HCT116 (cell line): ENCODE results near the gene PTGR2. TPM values are rescaled to one million over a fixed set of nuclear protein-coding genes. Genes with fewer than 3 reads are reported as not detected.

Source experiments
- ATAC-seq: fragments of 200-7000 bp; cut with Tn5 transposase; 2 replicates; pipeline ENCODE4 v1.9.1; 2020; ENCODE audit warnings: mild to moderate bottlenecking, moderate library complexity
- BruUV-seq: library from RNA; stranded (reverse); fragments of 400-500 nt; replicated peaks from 2 replicates; lab custom pipeline; 2021; lab: Mats Ljungman, UMichigan
- CTCF ChIA-PET: fragments of 300-600 bp; sonication (Branson Sonifier 250); formaldehyde crosslinking; loops from one replicate; lab custom pipeline; 2021; ENCODE audit warnings: antibody characterized with exemption; lab: Charles Lee
- POLR2A ChIA-PET: fragments of 300-600, 350-600 bp; sonication (Branson Sonifier 250); formaldehyde crosslinking; loops from one replicate; lab custom pipeline; 2021; ENCODE audit warnings: antibody characterized with exemption; lab: Charles Lee
- RAD21 ChIA-PET, 2 experiments: fragments of 300-600 bp; sonication (Branson Sonifier 250); formaldehyde crosslinking; loops; one replicate each; lab custom pipeline; 2023; ENCODE audit warnings: low total read pairs in 2 of 2; ENCODE audit not compliant: uncharacterized antibody in 2 of 2, unreplicated experiment in 2 of 2, low non-redundant PET in 1 of 2; lab: Charles Lee
- DNase-seq: peaks from one replicate; pipeline ENCODE4 v3.0.0-alpha.2; 2010; ENCODE audit warnings: low read depth, low spot score
- H2AFZ ChIP-seq: fragments of 200-600 bp; shearing (Covaris generic), sonication (generic); 2 replicates; pipeline ENCODE4 v1.6.1; 2017; ENCODE audit warnings: low read depth, mixed run types, mixed read lengths, antibody characterized with exemption, low read length; ENCODE audit not compliant: poor library complexity, severe bottlenecking
- H3K27ac ChIP-seq: 2 replicates; pipeline ENCODE4 v1.5.1; 2012; ENCODE audit warnings: low read depth, low read length
- H3K27me3 ChIP-seq: fragments of 200-600 bp; sonication (generic); 2 replicates; pipeline ENCODE4 v1.6.1; 2016; ENCODE audit warnings: mixed run types, low read length, mixed read lengths; ENCODE audit not compliant: insufficient read depth
- H3K36me3 ChIP-seq, 2 experiments: fragments of 200-500 bp in 1 of 2; fragments of 200-600 bp in 1 of 2; sonication (Bioruptor generic) in 1 of 2; sonication (generic) in 1 of 2; 2 replicates each; pipeline versions ENCODE4 v1.5.1 to v1.6.1; 2014 to 2016; ENCODE audit warnings: low read length in 2 of 2, inconsistent platforms in 1 of 2, mixed read lengths in 1 of 2, mixed run types in 1 of 2; ENCODE audit not compliant: insufficient read depth in 2 of 2, control insufficient read depth in 1 of 2
- H3K4me1 ChIP-seq, 2 experiments: fragments of 200-600 bp in 1 of 2; sonication (generic) in 1 of 2; 2 replicates each; pipeline versions ENCODE4 v1.5.1 to v1.6.1; 2012 to 2017; ENCODE audit warnings: low read length in 2 of 2, inconsistent platforms in 1 of 2, mild to moderate bottlenecking in 1 of 2, mixed read lengths in 1 of 2, mixed run types in 1 of 2, moderate library complexity in 1 of 2; ENCODE audit not compliant: insufficient read depth in 2 of 2, control insufficient read depth in 1 of 2
- H3K4me2 ChIP-seq: fragments of 200-600 bp; sonication (generic); 2 replicates; pipeline ENCODE4 v1.6.1; 2017; ENCODE audit warnings: mixed run types, low read length, mixed read lengths
- H3K4me3 ChIP-seq, 2 experiments: fragments of 200-600 bp in 1 of 2; sonication (generic) in 1 of 2; replicated peaks in 1 of 2; 2 replicates each; pipeline ENCODE4 v1.5.1; 2011 to 2016; ENCODE audit warnings: low read length in 2 of 2, control low read depth in 1 of 2, low read depth in 1 of 2, mild to moderate bottlenecking in 1 of 2, mixed read lengths in 1 of 2, mixed run types in 1 of 2
- H3K79me2 ChIP-seq: fragments of 200-600 bp; sonication (generic); 2 replicates; pipeline ENCODE4 v1.6.1; 2017; ENCODE audit warnings: mild to moderate bottlenecking, mixed run types, low read length, moderate library complexity, mixed read lengths; ENCODE audit not compliant: insufficient read depth
- H3K9ac ChIP-seq: fragments of 200-600 bp; sonication (generic); 2 replicates; pipeline ENCODE4 v1.6.1; 2016; ENCODE audit warnings: low read length, mixed read lengths
- H3K9me2 ChIP-seq: fragments of 200-600 bp; sonication (generic), shearing (Covaris generic); 2 replicates; pipeline ENCODE4 v1.6.1; 2017; ENCODE audit warnings: mixed run types, mild to moderate bottlenecking, moderate library complexity; ENCODE audit not compliant: insufficient read depth
- H3K9me3 ChIP-seq, 2 experiments: fragments of 200-500 bp in 1 of 2; fragments of 200-600 bp in 1 of 2; sonication (Bioruptor generic) in 1 of 2; sonication (generic) in 1 of 2; 2 replicates each; pipeline ENCODE4 v1.6.1; 2014 to 2017; ENCODE audit warnings: low read length in 2 of 2, mixed read lengths in 2 of 2, inconsistent platforms in 1 of 2, low read depth in 1 of 2, mild to moderate bottlenecking in 1 of 2, mixed run types in 1 of 2, moderate library complexity in 1 of 2; ENCODE audit not compliant: control insufficient read depth in 1 of 2, insufficient read depth in 1 of 2
- H4K20me1 ChIP-seq: fragments of 200-600 bp; sonication (generic), shearing (Covaris generic); 2 replicates; pipeline ENCODE4 v1.6.1; 2017; ENCODE audit warnings: mixed run types, mild to moderate bottlenecking, moderate library complexity; ENCODE audit not compliant: insufficient read depth
- EGR1 ChIP-seq: IDR thresholded peaks from 2 replicates; pipeline ENCODE4 v1.6.1; 2012; ENCODE audit warnings: low read depth
- ZFX ChIP-seq: fragments of 450-650 bp; IDR thresholded peaks from 2 replicates; pipeline ENCODE4 v1.6.1; 2017
- intact Hi-C: fragments of 100-400 bp; cut with micrococcal nuclease; formaldehyde crosslinking; loops from 2 replicates; pipeline ENCODE4 v1.10.0; 2022
- total RNA-seq: library from RNA; stranded (reverse); gene quantifications from one replicate; pipeline ENCODE4 v1.2.1, GENCODE V29; 2021; ENCODE audit not compliant: unreplicated experiment
- TF ChIP-seq, protein P1 (sequence below): IDR thresholded peaks from 2 replicates; pipeline ENCODE4 v1.6.1; 2012

Gene PTGR2
- total RNA-seq, 1 experiment from 2014 or later: 22.1 TPM

DNA sequence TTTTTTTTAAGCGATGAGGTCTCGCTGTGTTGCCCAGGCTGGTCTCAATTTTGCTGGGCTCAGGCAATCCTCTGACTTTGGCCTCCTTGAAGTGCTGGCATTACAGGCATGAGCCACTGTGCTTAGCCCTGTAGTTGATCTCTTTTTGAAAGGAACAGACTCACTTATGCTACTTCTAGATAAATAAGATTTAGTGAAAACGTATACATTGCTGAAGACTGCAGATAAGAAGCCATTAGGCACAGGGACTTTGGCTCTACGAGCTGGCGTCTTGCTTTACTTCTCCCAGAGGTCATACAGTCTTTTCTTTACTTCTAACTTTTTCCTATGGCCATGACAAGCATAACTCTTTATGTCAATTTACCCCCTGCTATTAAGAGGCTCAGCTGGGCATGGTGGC, 9.4 kb downstream of the PTGR2 start:
- no TSS peak for BruUV-seq

DNA sequence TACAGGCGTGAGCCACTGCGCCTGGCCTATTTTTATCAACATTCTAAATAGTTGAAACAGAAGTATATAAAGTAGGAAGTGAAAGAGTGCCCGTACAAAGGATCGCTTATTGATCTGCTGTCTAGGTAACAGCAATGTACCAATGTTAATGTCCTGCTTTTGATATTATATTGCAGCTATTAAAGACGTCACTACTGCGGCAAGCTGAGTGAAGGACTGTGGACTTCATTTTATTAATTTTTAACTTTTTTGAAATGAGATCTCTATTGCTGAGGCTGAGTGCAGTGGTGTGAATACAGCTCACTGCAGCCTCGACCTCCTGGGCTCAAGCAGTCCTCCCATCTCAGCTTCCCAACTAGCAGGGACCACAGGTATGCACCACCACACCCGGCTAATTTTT, 10.8 kb downstream of the PTGR2 start:
- ATAC-seq: no peak
- Histone ChIP-seq H3K27me3 (no peaks in the 10 kb centered on the region), H3K4me3 (no peak overlapping the region), H3K79me2 (no peaks in the 10 kb centered on the region), H3K36me3 (peaks cover 4 to 18% of the 10 kb centered on the region in 2 experiments; a peak in 3 of 4 replicates), H3K4me1 (no peaks in the 10 kb centered on the region), H2AFZ (no peak overlapping the region), H4K20me1 (no peaks in the 10 kb centered on the region), H3K27ac (no peak overlapping the region), H3K4me2 (no peak overlapping the region), H3K9me2 (no peaks in the 10 kb centered on the region), H3K9me3 (no peaks in the 10 kb centered on the region), H3K9ac (no peak overlapping the region)
- TF ChIP-seq EGR1: no peak
- CTCF ChIA-PET: no interaction called here
- intact Hi-C loops: no loop called here
- DNase-seq: no peak
- POLR2A ChIA-PET: no interaction called here
- no TSS peak for BruUV-seq
- RAD21 ChIA-PET: no interaction called here

More for the DNA sequence above, 9.4 kb downstream of the PTGR2 start:
- Histone ChIP-seq H3K27ac (no peak overlapping the region), H3K9me2 (no peaks in the 10 kb centered on the region), H4K20me1 (no peaks in the 10 kb centered on the region), H2AFZ (no peak overlapping the region), H3K36me3 (peaks cover 4 to 16% of the 10 kb centered on the region in 2 experiments; a peak in 3 of 4 replicates), H3K79me2 (no peaks in the 10 kb centered on the region), H3K9me3 (no peaks in the 10 kb centered on the region), H3K4me1 (no peaks in the 10 kb centered on the region), H3K27me3 (no peaks in the 10 kb centered on the region), H3K9ac (no peak overlapping the region), H3K4me2 (no peak overlapping the region), H3K4me3 (no peak overlapping the region)
- RAD21 ChIA-PET: no interaction called here
- TF ChIP-seq EGR1 (no peak), ZFX (no peak)
- TF ChIP-seq, protein P1, sequence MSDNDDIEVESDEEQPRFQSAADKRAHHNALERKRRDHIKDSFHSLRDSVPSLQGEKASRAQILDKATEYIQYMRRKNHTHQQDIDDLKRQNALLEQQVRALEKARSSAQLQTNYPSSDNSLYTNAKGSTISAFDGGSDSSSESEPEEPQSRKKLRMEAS: no peak
- CTCF ChIA-PET: no interaction called here
- intact Hi-C loops: no loop called here
- POLR2A ChIA-PET: no interaction called here
- no peak for DNase-seq
- ATAC-seq: no peak
